Ishikawa (cell line): ENCODE data around the gene SH3BP4.

ENCODE experiments used
- CEBPB ChIP-seq: IDR thresholded peaks from 2 replicates; pipeline ENCODE4 v1.6.1; 2012
- CREB1 ChIP-seq: IDR thresholded peaks from 2 replicates; pipeline ENCODE4 v1.6.1; 2012; ENCODE audit warnings: low read depth
- EGR1 ChIP-seq: IDR thresholded peaks from 2 replicates; pipeline ENCODE4 v1.6.1; 2012
- EP300 ChIP-seq: IDR thresholded peaks from 2 replicates; pipeline ENCODE4 v1.6.1; 2012; ENCODE audit warnings: borderline replicate concordance
- FOXM1 ChIP-seq: IDR thresholded peaks from 2 replicates; pipeline ENCODE4 v1.6.1; 2012; ENCODE audit warnings: low read depth, borderline replicate concordance
- NFIC ChIP-seq: IDR thresholded peaks from 2 replicates; pipeline ENCODE4 v1.6.1; 2012
- RAD21 ChIP-seq: IDR thresholded peaks from 2 replicates; pipeline ENCODE4 v1.6.1; 2012; ENCODE audit warnings: low read depth
- TAF1 ChIP-seq: IDR thresholded peaks from 2 replicates; pipeline ENCODE4 v1.6.1; 2012; ENCODE audit warnings: low read depth, mild to moderate bottlenecking
- TCF12 ChIP-seq: IDR thresholded peaks from 2 replicates; pipeline ENCODE4 v1.6.1; 2012; ENCODE audit warnings: low read depth
- TEAD4 ChIP-seq: IDR thresholded peaks from 2 replicates; pipeline ENCODE4 v1.6.1; 2012
- YY1 ChIP-seq: IDR thresholded peaks from 2 replicates; pipeline ENCODE4 v1.6.1; 2012; ENCODE audit warnings: low read depth
- ZBTB7A ChIP-seq: IDR thresholded peaks from 2 replicates; pipeline ENCODE4 v1.6.1; 2012; ENCODE audit warnings: low read depth
- TF ChIP-seq, protein P1 (sequence below): IDR thresholded peaks from 2 replicates; pipeline ENCODE4 v1.6.1; 2012
- TF ChIP-seq, protein P2 (sequence below): IDR thresholded peaks from 2 replicates; pipeline ENCODE4 v1.6.1; 2012
- TF ChIP-seq, protein P3 (sequence below): IDR thresholded peaks from 2 replicates; pipeline ENCODE4 v1.6.1; 2012; ENCODE audit warnings: low read depth, mild to moderate bottlenecking

The SH3BP4 gene

DNA sequence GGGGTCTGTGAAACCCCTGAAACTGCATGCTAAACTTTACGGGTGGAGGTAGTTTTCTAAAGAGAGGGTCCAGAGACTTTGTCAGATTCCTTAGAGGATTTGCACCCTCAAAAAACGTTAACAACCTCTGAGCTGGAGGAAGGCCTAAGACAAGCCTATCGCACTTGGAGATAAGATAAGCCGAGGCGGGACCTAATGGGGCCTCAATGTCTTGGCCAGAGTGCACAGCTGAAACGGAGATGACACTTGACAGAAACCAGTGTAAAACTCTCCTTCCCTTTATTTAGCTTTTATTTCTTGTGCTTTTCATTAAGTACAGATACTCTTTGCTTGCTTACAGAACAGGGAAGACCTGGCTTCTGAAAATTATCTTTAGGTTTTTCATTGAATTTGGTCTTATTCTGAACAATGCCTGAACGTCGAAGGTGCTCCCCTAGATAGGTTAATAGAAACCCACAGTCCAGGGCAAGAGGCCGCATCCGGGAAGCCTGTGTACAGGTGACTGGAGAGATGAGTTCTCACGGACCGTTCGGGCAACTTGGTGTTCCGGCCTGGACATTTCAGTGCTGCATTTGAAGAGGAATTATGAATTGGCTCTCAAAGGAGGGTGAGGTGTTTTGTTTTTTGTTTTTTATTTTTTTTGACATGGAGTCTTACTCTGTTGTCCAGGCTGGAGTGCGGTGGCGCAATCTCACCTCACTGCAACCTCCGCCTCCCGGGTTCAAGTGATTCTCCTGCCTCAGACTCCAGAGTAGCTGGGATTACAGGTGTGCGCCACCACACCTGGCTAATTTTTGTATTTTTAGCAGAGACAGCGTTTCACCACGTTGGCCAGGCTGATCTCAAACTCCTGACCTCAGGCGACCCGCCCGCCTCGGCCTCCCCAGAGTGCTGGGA, 49.7 kb downstream of the SH3BP4 start:
- no peak for TF ChIP-seq TAF1

DNA sequence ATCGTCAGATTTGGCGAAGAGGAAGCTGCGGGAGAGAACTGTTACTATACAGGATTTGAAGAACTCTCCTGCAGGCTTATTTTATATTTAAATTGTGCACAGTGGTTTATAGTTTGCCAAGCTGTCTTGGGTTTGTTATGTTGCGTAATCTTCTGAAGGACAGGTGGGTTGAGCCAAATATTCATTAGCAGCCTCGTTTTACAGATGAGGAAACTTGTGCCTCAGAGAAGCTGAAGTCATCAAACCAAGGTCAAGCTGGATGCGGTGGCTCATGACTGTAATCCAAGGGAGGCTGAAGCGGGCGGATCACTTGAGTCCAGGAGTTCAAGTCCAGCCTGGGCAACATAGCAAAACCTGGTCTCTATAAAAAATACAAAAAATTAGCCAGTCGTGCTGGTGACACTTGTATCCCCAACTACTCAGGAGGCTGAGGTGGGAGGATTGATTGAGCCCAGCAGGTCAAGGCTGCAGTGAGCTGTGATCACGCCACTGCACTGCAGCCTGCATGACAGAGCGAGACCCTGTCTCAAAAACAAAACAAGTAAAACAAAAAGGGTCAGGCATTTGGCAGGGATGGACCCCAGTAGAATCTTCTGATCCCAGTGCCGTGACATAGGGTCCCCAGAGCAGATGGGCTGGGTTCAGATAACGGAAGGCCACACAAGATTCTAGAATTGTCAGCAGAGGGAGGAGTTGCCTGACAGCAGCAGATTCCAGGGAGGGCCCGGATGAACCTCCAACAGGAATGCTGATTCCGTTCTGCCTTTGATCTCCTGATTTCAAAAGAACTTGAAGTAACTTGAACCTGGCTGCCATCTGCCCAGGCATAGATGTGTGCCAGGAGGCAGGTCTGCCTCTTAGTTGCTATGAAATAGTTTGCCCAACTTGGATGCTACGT, 50.6 kb downstream of the SH3BP4 start:
- TF ChIP-seq CEBPB (peak; percentile 97), EP300 (no peak), YY1 (no peak)
- TF ChIP-seq, protein P1, sequence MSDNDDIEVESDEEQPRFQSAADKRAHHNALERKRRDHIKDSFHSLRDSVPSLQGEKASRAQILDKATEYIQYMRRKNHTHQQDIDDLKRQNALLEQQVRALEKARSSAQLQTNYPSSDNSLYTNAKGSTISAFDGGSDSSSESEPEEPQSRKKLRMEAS = no peak

DNA sequence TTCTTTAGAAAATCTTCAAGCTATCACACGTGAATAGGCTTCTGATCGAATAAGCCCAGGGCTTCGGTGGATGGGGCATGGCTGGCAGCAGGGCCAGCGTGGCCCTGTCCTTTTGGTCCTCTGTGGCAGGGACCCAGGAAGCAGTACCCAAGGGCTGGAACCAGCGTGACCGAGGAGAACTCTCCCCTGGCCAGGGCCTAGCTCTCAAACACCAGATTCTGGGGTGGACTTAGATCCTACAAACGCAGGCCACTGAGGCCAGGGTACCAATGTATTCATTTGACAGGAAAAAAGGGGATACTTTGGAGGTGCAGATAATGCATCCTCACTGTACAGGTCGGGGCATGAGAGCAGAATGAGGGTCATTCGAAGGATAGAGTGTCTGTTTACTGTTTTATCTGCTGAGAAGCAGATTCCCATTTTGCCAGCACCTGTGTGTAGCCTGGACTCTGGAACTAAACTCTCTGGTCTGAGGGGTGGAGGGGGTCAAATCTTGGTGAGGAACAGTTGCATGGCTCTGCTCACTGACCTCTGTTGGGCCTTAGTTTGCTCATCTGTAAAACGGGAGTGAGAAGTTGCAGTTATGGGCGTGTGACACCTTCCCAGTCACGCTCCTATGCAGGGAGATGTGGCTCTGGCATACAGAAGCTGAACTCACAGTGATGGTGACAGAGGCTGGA, 51.4 kb downstream of the SH3BP4 start:
- TF ChIP-seq EGR1 (no peak), CEBPB (no peak), TCF12 (no peak), TAF1 (no peak), YY1 (no peak), RAD21 (no peak), EP300 (no peak), ZBTB7A (no peak), NFIC (no peak), FOXM1 (no peak), TEAD4 (no peak)
- TF ChIP-seq, protein P2, sequence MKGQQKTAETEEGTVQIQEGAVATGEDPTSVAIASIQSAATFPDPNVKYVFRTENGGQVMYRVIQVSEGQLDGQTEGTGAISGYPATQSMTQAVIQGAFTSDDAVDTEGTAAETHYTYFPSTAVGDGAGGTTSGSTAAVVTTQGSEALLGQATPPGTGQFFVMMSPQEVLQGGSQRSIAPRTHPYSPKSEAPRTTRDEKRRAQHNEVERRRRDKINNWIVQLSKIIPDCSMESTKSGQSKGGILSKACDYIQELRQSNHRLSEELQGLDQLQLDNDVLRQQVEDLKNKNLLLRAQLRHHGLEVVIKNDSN = no peak
- TF ChIP-seq, protein P1 = no peak
- TF ChIP-seq, protein P3, sequence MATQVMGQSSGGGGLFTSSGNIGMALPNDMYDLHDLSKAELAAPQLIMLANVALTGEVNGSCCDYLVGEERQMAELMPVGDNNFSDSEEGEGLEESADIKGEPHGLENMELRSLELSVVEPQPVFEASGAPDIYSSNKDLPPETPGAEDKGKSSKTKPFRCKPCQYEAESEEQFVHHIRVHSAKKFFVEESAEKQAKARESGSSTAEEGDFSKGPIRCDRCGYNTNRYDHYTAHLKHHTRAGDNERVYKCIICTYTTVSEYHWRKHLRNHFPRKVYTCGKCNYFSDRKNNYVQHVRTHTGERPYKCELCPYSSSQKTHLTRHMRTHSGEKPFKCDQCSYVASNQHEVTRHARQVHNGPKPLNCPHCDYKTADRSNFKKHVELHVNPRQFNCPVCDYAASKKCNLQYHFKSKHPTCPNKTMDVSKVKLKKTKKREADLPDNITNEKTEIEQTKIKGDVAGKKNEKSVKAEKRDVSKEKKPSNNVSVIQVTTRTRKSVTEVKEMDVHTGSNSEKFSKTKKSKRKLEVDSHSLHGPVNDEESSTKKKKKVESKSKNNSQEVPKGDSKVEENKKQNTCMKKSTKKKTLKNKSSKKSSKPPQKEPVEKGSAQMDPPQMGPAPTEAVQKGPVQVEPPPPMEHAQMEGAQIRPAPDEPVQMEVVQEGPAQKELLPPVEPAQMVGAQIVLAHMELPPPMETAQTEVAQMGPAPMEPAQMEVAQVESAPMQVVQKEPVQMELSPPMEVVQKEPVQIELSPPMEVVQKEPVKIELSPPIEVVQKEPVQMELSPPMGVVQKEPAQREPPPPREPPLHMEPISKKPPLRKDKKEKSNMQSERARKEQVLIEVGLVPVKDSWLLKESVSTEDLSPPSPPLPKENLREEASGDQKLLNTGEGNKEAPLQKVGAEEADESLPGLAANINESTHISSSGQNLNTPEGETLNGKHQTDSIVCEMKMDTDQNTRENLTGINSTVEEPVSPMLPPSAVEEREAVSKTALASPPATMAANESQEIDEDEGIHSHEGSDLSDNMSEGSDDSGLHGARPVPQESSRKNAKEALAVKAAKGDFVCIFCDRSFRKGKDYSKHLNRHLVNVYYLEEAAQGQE = no peak

DNA sequence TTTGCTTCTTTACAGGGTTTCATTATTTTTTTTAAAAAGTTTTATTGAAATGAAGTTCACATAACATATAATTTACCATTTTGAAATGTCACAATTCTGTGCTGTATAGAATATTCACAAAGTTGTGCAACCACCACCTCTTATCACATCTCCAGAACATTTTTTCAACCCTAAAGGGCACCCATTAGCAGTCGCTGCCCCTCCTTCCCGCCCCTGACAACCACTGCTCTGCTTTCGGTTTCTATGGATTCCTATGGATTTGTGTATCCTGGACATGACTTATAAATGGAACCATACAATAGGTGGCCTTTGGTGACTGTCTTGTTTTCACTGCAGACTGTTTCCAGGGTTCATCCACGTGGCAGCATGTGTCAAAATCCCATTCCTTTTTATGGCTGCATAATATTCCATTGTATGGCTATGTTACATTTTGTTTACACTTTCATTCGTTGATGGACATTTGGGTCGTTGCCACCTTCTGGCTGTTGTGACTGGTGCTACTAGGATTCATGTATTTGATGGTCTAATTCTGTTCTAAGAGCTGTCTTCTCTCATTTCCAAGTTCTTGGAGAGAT, 52.6 kb downstream of the SH3BP4 start:
- TF ChIP-seq TEAD4 (no peak), EP300 (no peak), RAD21 (no peak), ZBTB7A (no peak), NFIC (no peak), TCF12 (no peak), CEBPB (no peak), EGR1 (no peak), YY1 (no peak), TAF1 (no peak), FOXM1 (no peak), CREB1 (no peak)
- TF ChIP-seq, protein P2 = no peak
- TF ChIP-seq, protein P3 = no peak
- TF ChIP-seq, protein P1 = no peak

DNA sequence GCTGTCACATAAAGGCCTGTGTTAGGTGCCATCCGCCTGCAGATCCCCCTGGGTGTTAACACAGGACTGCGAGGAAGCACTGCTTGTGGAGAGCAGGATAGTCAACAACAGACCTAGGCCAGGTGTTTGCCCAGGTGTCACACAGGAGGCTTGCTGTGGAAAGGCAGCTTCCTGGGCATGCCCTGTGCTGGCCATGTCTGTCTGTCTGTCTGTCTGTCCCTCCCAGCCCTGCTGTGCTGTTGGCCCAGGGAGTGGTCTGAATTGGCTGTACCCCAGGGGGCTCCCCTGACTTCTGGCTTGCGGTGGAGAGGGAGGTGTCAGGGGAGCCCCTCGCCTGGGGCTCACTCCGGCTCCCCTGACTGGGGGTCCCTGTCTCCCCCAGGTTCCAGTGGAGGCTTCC, 53.2 kb downstream of the SH3BP4 start:
- TF ChIP-seq EP300 = no peak
- TF ChIP-seq FOXM1 = no peak
- TF ChIP-seq TCF12 = no peak
- TF ChIP-seq EGR1 = no peak
- no peak for TF ChIP-seq RAD21
- TF ChIP-seq TAF1 = no peak
- no peak for TF ChIP-seq NFIC
- no peak for TF ChIP-seq TEAD4
- TF ChIP-seq CREB1 = no peak
- TF ChIP-seq, protein P2 = no peak
- TF ChIP-seq, protein P3 = no peak
- TF ChIP-seq ZBTB7A = no peak
- TF ChIP-seq YY1 = no peak
- TF ChIP-seq, protein P1 = no peak
- no peak for TF ChIP-seq CEBPB
